PFSK-1 (cell line): Measurements from ENCODE around the gene MAD1L1.

Experiments
- POLR2AphosphoS5 ChIP-seq: IDR thresholded peaks from 2 replicates; pipeline ENCODE4 v1.6.1; 2012; ENCODE audit warnings: low read depth, mild to moderate bottlenecking, control low read depth, low read length, moderate library complexity
- SIN3A ChIP-seq: IDR thresholded peaks from 2 replicates; pipeline ENCODE4 v1.6.1; 2012; ENCODE audit warnings: mild to moderate bottlenecking, low read length, moderate library complexity, borderline replicate concordance; ENCODE audit not compliant: insufficient read depth
- TAF1 ChIP-seq: IDR thresholded peaks from 2 replicates; pipeline ENCODE4 v1.6.1; 2012; ENCODE audit warnings: low read length, control low read depth, borderline replicate concordance; ENCODE audit not compliant: insufficient read depth
- TF ChIP-seq, protein P1 (sequence below), 2 experiments: IDR thresholded peaks; 2 replicates each; pipeline versions ENCODE4 v1.6.1 to v1.8.0; 2011 to 2012; ENCODE audit warnings: low read depth in 2 of 2, low read length in 2 of 2, control low read depth in 1 of 2, inconsistent platforms in 1 of 2, mild to moderate bottlenecking in 1 of 2, moderate library complexity in 1 of 2; ENCODE audit not compliant: insufficient read depth in 1 of 2

DNA sequence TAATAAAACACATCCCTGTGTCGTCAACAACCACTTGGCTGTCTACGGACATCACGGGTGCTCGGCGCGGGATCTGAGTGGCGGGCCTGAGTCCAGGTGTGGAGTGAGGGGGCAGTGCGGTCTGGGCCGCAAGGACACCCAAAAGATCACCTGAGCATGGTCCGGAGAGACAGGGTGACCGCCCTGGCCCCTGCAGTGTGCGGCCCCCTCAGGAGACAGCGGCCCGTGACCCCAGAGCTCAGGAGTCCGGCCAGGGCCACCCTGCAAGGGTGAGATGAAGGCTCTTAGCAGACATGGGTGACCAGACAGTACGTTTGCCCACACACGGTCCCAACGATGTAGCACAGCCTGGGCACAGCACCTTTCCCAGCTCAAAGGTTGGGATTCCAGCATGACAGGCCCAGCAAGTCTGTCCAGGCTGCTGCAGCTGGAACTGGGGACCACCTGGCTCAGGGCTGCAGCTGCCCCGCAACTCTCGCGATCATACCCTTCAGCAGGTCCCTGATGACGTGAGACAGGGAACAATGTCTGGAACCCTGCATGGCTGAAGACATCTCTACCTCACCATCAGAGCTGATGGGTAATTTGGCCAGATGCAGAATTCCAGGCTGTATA lies 324.9 kb downstream of the MAD1L1 start:
- TF ChIP-seq, protein P1, sequence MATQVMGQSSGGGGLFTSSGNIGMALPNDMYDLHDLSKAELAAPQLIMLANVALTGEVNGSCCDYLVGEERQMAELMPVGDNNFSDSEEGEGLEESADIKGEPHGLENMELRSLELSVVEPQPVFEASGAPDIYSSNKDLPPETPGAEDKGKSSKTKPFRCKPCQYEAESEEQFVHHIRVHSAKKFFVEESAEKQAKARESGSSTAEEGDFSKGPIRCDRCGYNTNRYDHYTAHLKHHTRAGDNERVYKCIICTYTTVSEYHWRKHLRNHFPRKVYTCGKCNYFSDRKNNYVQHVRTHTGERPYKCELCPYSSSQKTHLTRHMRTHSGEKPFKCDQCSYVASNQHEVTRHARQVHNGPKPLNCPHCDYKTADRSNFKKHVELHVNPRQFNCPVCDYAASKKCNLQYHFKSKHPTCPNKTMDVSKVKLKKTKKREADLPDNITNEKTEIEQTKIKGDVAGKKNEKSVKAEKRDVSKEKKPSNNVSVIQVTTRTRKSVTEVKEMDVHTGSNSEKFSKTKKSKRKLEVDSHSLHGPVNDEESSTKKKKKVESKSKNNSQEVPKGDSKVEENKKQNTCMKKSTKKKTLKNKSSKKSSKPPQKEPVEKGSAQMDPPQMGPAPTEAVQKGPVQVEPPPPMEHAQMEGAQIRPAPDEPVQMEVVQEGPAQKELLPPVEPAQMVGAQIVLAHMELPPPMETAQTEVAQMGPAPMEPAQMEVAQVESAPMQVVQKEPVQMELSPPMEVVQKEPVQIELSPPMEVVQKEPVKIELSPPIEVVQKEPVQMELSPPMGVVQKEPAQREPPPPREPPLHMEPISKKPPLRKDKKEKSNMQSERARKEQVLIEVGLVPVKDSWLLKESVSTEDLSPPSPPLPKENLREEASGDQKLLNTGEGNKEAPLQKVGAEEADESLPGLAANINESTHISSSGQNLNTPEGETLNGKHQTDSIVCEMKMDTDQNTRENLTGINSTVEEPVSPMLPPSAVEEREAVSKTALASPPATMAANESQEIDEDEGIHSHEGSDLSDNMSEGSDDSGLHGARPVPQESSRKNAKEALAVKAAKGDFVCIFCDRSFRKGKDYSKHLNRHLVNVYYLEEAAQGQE (IDR thresholded peaks at IDR 0.05; ENCODE audit: insufficient read depth in 1 of 2, low read depth in 2 of 2, low read length in 2 of 2): no peak
- TF ChIP-seq POLR2AphosphoS5 (no peak), TAF1 (no peak), SIN3A (no peak)
